Cardiac muscle cell (in vitro differentiated cells and primary cell): ENCODE measurements around the gene NEDD4L. TPM values are rescaled to one million over a fixed set of nuclear protein-coding genes. Genes with fewer than 3 reads are reported as not detected.

Experiments
- DNase-seq, 2 donors: peaks; one replicate each; pipeline versions ENCODE4 v3.0.0 to v3.0.0-alpha.2; 2010 to 2017; ENCODE audit warnings: low read depth in 1 of 2, low spot score in 1 of 2
- H3K27ac ChIP-seq: fragments of 200-600 bp; sonication (generic); 2 replicates; pipeline ENCODE4 v1.5.1; 2016
- H3K27me3 ChIP-seq: fragments of 200-600 bp; sonication (generic); 2 replicates; pipeline ENCODE4 v1.6.0; 2016; ENCODE audit warnings: control low read depth
- H3K36me3 ChIP-seq: fragments of 200-600 bp; sonication (generic); 2 replicates; pipeline ENCODE4 v1.5.1; 2016; ENCODE audit warnings: control low read depth
- H3K4me1 ChIP-seq: fragments of 200-600 bp; sonication (generic); 2 replicates; pipeline ENCODE4 v1.8.1; 2017; ENCODE audit warnings: low read depth, mild to moderate bottlenecking, mixed run types
- H3K4me3 ChIP-seq: fragments of 200-600 bp; sonication (generic); 2 replicates; pipeline ENCODE4 v1.5.1; 2016; ENCODE audit warnings: mild to moderate bottlenecking
- H3K9me3 ChIP-seq: fragments of 200-600 bp; sonication (generic); 2 replicates; pipeline ENCODE4 v1.5.1; 2017; ENCODE audit warnings: low read depth, mild to moderate bottlenecking, control low read depth
- CTCF ChIP-seq: IDR thresholded peaks from 2 replicates; pipeline ENCODE4 v1.5.1; 2012; ENCODE audit warnings: low read depth, mild to moderate bottlenecking, low read length
- polyA plus RNA-seq: library from polyadenylated mRNA; unstranded; fragments of >200 nt; fragmentation: Nextera tagmentation; extraction: Ambion mirVana; gene quantifications from 2 replicates; pipeline ENCODE4 v1.2.1, GENCODE V29; 2016
- total RNA-seq: library from RNA; depleted of rRNA; stranded (reverse); fragments of >200 nt; gene quantifications from 2 replicates; pipeline ENCODE4 v1.2.3, GENCODE V29; 2016

NEDD4L gene
- total and polyA plus RNA-seq, 2 experiments from 2014 or later: 30.8 to 40.5 TPM

- no peak for TF ChIP-seq CTCF
- no peaks in the 10 kb centered on the region for H3K36me3 ChIP-seq
Observed at GRCh38 chr18:58309610-58310239, 265.7 kb downstream of the NEDD4L start.

GRCh38 chr18:58310517-58310916 lies 266.5 kb downstream of the NEDD4L start:
- Histone ChIP-seq H3K9me3 (no peaks in the 10 kb centered on the region), H3K36me3 (no peaks in the 10 kb centered on the region), H3K4me1 (no peaks in the 10 kb centered on the region), H3K4me3 (no peak overlapping the region), H3K27me3 (no peaks in the 10 kb centered on the region), H3K27ac (peak overlapping the region; percentile 11)
- no peak for TF ChIP-seq CTCF
- no peak for DNase-seq

More at GRCh38 chr18:58309610-58310239, 265.7 kb downstream of the NEDD4L start:
- Histone ChIP-seq H3K9me3 (no peaks in the 10 kb centered on the region), H3K4me3 (no peak overlapping the region), H3K27me3 (no peaks in the 10 kb centered on the region), H3K27ac (peak overlapping the region; percentile 27), H3K4me1 (no peaks in the 10 kb centered on the region)
- no peak for DNase-seq

GRCh38 chr18:58311390-58311789 lies 267.4 kb downstream of the NEDD4L start:
- no peak for DNase-seq
- Histone ChIP-seq H3K27me3 (no peaks in the 10 kb centered on the region), H3K9me3 (no peaks in the 10 kb centered on the region), H3K36me3 (no peaks in the 10 kb centered on the region), H3K4me1 (no peaks in the 10 kb centered on the region), H3K27ac (no peak overlapping the region), H3K4me3 (no peak overlapping the region)
- TF ChIP-seq CTCF: no peak

- TF ChIP-seq CTCF: no peak
Observed at GRCh38 chr18:58313491-58314032, 269.5 kb downstream of the NEDD4L start.

GRCh38 chr18:58314284-58314683 lies 270.3 kb downstream of the NEDD4L start:
- no peaks in the 10 kb centered on the region for H3K36me3 ChIP-seq
- H3K9me3 ChIP-seq: no peaks in the 10 kb centered on the region
- no peaks in the 10 kb centered on the region for H3K27me3 ChIP-seq
- no peak overlapping the region for H3K27ac ChIP-seq
- H3K4me1 ChIP-seq: peaks cover 4% of the 10 kb centered on the region
- TF ChIP-seq CTCF: no peak
- H3K4me3 ChIP-seq: no peak overlapping the region
- DNase-seq: peak in 1 of 2 donors; percentile 92

More at GRCh38 chr18:58313491-58314032, 269.5 kb downstream of the NEDD4L start:
- Histone ChIP-seq H3K4me3 (no peak overlapping the region), H3K9me3 (no peaks in the 10 kb centered on the region), H3K4me1 (peaks cover 4% of the 10 kb centered on the region), H3K27ac (no peak overlapping the region), H3K27me3 (no peaks in the 10 kb centered on the region), H3K36me3 (no peaks in the 10 kb centered on the region)
- no peak for DNase-seq
